Skeletal muscle satellite cell (primary cell): ENCODE measurements around the gene GRIA3.
"Not testable (repeated sequence)": the region's sequence is repeated elsewhere in the genome, so short reads cannot be mapped to it uniquely, and the experiment has no call there.

Experiments used
- H3K27me3 ChIP-seq: 2 replicates; pipeline ENCODE4 v1.7.0; 2013; ENCODE audit warnings: low read length; ENCODE audit not compliant: control insufficient read depth, insufficient read depth
- H3K36me3 ChIP-seq: 2 replicates; pipeline ENCODE4 v1.7.0; 2013; ENCODE audit warnings: mild to moderate bottlenecking, control low read depth, low read length; ENCODE audit not compliant: insufficient read depth
- H3K4me1 ChIP-seq: 2 replicates; pipeline ENCODE4 v1.7.0; 2013; ENCODE audit warnings: low read length; ENCODE audit not compliant: control insufficient read depth, insufficient read depth
- H3K4me2 ChIP-seq: 2 replicates; pipeline ENCODE4 v1.7.0; 2013; ENCODE audit warnings: mild to moderate bottlenecking, low read length
- H3K4me3 ChIP-seq: 2 replicates; pipeline ENCODE4 v1.7.0; 2013; ENCODE audit warnings: low read length
- H3K9ac ChIP-seq: 2 replicates; pipeline ENCODE4 v1.7.0; 2013; ENCODE audit warnings: mild to moderate bottlenecking, low read depth, low read length, moderate library complexity
- H3K9me3 ChIP-seq: replicated peaks from 2 replicates; pipeline ENCODE4 v1.7.0; 2013; ENCODE audit warnings: mild to moderate bottlenecking, control low read depth, low read length

GRIA3 gene

GRCh38 chrX:123504630-123505270 is 320.7 kb downstream of the GRIA3 start:
- Histone ChIP-seq H3K9ac (no peak overlapping the region), H3K36me3 (no peaks in the 10 kb centered on the region), H3K4me2 (no peak overlapping the region), H3K9me3 (no peaks in the 10 kb centered on the region), H3K4me3 (no peak overlapping the region), H3K4me1 (peaks cover 4% of the 10 kb centered on the region), H3K27me3 (no peaks in the 10 kb centered on the region)

GRCh38 chrX:123513585-123514278 is 329.7 kb downstream of the GRIA3 start:
- H3K4me2 ChIP-seq = no peak overlapping the region
- H3K4me3 ChIP-seq = no peak overlapping the region
- peaks cover 4% of the 10 kb centered on the region for H3K9me3 ChIP-seq
- no peaks in the 10 kb centered on the region for H3K4me1 ChIP-seq
- no peaks in the 10 kb centered on the region for H3K36me3 ChIP-seq
- no peak overlapping the region for H3K9ac ChIP-seq
- H3K27me3 ChIP-seq = no peaks in the 10 kb centered on the region

GRCh38 chrX:123514279-123514640 is 330.2 kb downstream of the GRIA3 start:
- not testable (repeated sequence) for H3K9me3 ChIP-seq, H3K27me3 ChIP-seq, H3K36me3 ChIP-seq, H3K4me2 ChIP-seq, H3K4me3 ChIP-seq, H3K4me1 ChIP-seq, H3K9ac ChIP-seq

- peaks cover 4% of the 10 kb centered on the region for H3K9me3 ChIP-seq
- no peak overlapping the region for H3K9ac ChIP-seq
- no peak overlapping the region for H3K4me3 ChIP-seq
- no peaks in the 10 kb centered on the region for H3K4me1 ChIP-seq
- no peak overlapping the region for H3K4me2 ChIP-seq
- H3K27me3 ChIP-seq = no peaks in the 10 kb centered on the region
- H3K36me3 ChIP-seq = no peaks in the 10 kb centered on the region
Observed at GRCh38 chrX:123518791-123519190, 334.7 kb downstream of the GRIA3 start.

GRCh38 chrX:123525123-123525725 is 341.1 kb downstream of the GRIA3 start:
- Histone ChIP-seq H3K9me3 (no peaks in the 10 kb centered on the region), H3K36me3 (no peaks in the 10 kb centered on the region), H3K27me3 (no peaks in the 10 kb centered on the region), H3K4me1 (no peaks in the 10 kb centered on the region), H3K4me2 (no peak overlapping the region), H3K9ac (no peak overlapping the region), H3K4me3 (no peak overlapping the region)

GRCh38 chrX:123530726-123531125 is 346.6 kb downstream of the GRIA3 start:
- not testable (repeated sequence) for H3K9ac ChIP-seq, H3K9me3 ChIP-seq, H3K4me3 ChIP-seq, H3K4me2 ChIP-seq, H3K27me3 ChIP-seq, H3K4me1 ChIP-seq, H3K36me3 ChIP-seq
